Smooth muscle cell of the brain vasculature (primary cell): ENCODE measurements around the gene PLK1.
"Not testable (repeated sequence)": the region's sequence is repeated elsewhere in the genome, so short reads cannot be mapped to it uniquely, and the experiment has no call there.

Experiments used
- DNase-seq: peaks from one replicate; pipeline ENCODE4 v3.0.0-alpha.2; 2012; ENCODE audit warnings: low read depth, low spot score

The PLK1 gene

DNA sequence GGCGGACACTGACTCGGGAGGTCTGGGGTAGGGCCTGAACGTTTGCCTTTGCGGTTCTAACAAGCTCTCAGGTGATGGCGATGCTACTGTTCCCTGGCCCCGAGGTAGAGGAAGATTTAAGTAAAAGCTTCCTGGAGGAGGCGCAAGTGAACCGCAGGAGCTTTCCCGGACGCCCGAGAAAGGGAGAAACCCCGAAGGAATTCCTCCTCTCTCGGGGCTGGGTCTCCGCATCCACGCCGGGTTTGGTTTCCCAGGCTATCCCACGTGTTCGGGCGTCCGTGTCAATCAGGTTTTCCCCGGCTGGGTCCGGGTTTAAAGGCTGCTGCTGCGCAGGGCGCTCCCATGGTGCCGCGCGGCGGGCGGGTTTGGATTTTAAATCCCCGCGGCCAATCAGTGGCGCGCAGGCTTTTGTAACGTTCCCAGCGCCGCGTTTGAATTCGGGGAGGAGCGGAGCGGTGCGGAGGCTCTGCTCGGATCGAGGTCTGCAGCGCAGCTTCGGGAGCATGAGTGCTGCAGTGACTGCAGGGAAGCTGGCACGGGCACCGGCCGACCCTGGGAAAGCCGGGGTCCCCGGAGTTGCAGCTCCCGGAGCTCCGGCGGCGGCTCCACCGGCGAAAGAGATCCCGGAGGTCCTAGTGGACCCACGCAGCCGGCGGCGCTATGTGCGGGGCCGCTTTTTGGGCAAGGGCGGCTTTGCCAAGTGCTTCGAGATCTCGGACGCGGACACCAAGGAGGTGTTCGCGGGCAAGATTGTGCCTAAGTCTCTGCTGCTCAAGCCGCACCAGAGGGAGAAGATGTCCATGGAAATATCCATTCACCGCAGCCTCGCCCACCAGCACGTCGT is at the start of gene PLK1:
Gene PLK1 (plus strand): TSS at position 460 of the 844 bp plus-strand sequence. CDS start 44 bp downstream, at position 504.
- DNase-seq: peak; percentile 59

- DNase-seq: no peak
Observed at GRCh38 chr16:23629516-23629915, 49.2 kb upstream of the PLK1 start.

DNA sequence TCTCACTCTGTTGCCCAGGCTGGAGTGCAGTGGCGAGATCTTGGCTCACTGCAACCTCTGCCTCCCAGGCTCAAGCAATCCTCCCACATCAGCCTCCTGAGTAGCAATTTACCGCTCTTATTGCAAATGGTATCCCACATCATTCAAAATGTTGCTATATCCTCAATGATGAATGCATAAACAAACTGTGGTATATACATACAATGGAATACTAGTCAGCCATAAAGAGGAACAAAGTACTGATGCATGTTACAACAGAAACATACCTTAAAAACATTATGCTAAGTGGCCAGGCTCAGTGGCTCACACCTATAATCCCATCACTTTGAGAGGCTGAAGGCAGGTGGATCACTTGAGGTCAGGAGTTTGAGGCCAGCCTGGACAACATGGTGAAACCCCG is 46.8 kb upstream of the PLK1 start:
- not testable (repeated sequence) for DNase-seq

DNA sequence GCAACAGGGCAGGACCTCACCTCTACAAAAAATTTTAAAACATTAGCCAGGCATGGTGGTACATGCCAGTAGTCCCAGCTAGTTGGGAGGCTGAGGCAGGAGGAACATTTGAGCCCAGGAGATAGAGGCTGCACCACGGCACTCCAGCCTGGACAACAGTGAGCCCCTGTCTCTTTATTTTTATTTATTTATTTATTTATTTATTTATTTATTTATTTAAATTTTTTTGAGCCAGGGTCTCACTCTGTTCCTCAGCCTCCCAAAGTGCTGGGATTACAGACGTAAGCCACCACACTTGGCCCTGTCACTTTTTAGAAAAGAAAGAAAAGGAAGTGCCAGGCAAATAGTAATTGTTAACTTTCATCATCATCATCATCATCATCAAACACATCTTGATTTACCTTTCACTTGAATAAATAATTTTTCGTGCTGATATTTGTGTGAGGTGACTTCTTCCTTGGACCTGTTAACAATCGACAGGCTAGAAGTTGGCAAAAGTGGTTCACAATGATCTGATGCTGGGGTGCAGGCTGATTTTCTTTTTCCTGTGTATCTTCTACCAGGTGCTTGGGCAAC is 44.1 kb upstream of the PLK1 start:
- DNase-seq: no peak

- no peak for DNase-seq
Observed at GRCh38 chr16:23635958-23636357, 42.7 kb upstream of the PLK1 start.

GRCh38 chr16:23640615-23640930 is 38.1 kb upstream of the PLK1 start:
- DNase-seq: no peak

DNA sequence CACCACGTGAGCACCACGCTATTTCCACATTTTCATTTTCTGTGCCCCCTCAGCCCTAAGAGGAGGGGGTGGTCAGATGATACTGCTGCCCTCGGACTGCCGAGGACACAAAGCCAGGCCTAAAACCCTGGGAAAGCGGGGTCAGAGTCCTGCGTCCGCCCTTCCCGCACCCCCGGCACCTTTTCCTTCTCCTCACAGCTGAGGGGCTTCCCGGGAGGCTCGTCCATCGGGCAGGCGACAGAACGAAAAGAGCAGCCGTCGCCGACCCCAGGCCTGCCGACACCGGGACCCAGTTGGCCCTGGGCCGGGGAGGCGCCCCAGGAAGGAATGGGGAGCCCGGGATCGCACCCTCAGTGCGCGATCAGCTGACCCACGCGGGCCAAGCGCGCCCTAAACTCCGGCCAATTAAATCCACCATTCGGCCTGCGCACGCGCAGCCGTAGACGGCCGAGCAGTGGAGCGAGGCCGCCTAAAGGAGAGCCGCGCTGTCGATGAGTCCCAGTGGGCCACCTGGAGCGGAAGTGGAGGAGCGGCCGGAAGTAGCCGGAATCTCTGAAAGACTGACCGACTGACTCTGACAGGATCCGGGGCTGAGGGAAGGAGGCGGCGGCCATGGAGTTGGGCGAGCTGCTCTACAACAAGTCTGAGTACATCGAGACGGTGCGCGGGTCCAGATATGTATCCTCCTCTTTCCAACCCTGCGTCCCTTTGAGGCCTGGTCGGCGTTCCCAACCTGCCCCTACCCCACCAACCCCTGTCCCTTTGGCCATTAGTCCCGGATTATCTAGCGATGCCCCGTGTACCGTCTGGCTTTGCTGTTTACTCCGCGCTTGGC is 37.5 kb upstream of the PLK1 start, which contains the start of the genes DCTN5 and PALB2:
Gene DCTN5 (plus strand): TSS at position 536 of the 835 bp plus-strand sequence. CDS start 77 bp downstream, at position 613.
Gene PALB2 (minus strand): TSS at position 380 of the 835 bp plus-strand sequence. CDS start 153 bp downstream, at position 227.
- peak; percentile 74 for DNase-seq

DNA sequence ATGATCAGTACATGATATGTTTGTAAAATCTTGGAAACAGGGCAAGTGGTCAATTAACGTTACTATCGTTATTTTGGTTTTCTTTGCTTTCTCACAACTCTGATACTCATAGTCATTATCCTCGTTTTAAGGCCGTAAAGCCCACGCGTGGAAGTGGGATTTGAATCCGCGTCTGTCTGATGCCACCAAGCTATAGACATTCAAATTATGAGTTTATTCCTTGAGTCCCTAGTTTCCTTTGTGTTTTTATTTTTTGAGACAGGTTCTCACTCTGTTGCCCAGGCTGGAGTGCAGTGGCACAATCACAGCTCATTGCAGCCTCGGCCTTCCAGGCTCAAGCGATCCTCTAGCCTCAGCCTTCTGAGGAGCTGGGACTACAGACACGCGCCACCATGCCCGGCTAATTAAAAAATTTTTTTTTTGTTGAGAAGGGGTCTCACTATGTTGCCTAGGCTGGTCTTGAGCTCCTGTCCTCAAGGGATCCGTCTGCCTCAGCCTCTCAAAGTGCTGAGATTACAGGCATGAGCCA is 36.4 kb upstream of the PLK1 start:
- no peak for DNase-seq

- no peak for DNase-seq
Observed at GRCh38 chr16:23650674-23651416, 27.8 kb upstream of the PLK1 start.

GRCh38 chr16:23651943-23652468 is 26.7 kb upstream of the PLK1 start:
- DNase-seq: no peak

- DNase-seq: no peak
Observed at GRCh38 chr16:23663918-23664317, 14.8 kb upstream of the PLK1 start.

GRCh38 chr16:23666571-23667354 is 11.9 kb upstream of the PLK1 start:
- DNase-seq: no peak

DNA sequence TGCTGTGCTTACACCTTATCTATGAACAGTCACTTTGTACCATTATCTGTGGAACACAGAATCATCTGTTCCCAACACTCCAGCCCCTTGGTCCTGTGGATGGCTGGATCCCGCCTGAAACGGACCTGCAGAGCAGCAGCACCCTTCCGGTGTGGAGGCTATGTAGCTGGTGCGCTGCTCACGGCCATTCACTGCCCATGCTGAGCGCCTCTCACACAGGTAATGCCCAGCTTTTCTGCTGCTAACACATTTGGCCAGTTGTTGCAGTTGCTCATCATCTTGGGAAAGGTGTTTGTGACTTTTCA is 11.4 kb upstream of the PLK1 start:
- no peak for DNase-seq

DNA sequence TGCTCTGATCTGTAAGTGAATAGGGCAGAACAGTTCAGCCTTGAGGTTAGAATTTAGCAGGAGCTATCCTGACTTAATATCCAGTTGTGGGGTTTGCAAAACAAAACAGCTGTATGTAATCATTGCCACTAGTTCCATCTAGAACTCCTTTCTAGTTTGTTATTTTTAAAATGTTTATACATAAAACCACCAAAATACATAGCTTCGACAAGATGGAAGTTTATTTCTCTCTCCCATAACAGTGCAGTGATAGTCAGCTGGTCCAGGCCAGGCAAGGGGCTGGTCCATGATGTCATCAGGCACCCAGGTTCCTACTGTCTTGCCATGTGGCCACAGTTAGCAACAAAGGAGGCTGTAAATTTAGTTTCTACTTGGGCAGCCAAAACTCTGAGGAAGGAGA is 10.5 kb upstream of the PLK1 start:
- DNase-seq: no peak

DNA sequence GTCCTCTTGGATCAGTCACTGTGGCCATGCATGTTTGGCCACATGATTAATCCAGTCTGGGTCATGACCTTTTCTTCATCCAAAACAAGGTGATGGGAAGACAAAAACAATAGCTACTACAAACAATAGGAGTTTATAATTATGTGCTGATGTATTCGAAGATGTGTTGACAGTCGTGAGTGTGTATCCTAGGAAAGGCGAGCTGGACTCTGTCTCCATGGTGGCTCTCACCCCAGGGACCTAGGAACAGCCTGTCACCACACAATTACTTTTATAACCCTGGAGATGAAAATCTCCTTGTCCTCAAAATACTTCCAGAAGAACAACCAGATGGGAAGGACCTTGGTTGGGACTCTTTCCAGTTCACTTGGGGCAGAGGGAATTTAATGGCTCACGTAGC is 9.8 kb upstream of the PLK1 start:
- DNase-seq: no peak

- DNase-seq: no peak
Observed at GRCh38 chr16:23670137-23670776, 8.4 kb upstream of the PLK1 start.

DNA sequence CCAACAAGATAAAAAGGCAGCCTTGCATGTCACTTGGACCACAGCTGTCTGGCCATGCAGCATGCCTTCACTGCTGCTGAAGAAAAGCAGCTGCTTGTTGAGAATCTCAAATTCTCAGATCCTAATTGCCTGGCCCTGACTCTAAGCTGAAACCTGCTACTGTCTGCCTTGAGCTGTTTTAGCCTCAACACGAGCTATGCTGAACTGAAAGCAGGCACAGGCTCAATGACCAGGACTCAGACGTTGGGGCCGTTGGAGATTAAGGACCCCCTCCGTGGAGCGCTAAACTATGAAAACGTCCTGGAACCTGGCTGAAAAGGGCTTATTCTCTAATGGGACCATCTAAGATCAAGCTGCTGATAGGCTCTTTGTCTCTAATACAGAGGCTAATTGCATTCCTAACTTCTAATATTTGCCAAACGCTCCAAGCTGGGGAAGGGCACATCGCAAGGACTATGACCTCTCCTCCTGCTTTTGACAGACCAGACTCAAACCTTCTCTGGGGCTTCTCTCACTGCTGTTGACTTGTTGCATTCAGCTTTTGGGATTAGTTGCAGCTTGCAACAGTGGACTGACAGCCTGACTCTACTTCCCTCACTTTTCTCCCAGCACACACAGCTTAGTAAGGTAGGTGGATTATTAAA is 4.6 kb upstream of the PLK1 start:
- no peak for DNase-seq

DNA sequence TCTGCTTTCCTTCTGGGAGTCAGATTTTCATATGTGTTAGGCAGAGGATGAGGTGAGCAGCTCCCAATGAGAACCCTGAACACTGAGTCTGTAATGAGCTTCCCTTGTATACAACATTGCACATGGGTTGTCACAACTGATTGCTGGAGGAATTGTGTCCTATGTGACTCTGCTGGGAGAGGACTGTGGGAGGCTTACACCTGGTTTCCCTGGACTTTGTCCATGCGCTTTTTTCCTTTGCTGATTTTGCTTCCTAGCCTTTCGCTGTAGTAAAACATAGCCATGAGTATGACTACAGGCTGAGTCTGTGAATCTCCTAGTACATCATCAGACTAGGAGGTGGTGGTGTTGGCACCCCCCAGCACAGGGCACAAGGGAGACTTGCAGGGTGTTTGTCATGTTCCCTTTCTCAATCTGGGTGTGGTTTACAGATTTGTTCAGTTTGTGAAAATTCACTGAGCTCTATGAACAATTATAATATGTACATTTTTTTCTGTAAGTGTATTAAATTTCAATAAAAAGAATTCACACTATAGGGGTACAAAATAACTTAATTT is 1.7 kb upstream of the PLK1 start:
- DNase-seq: no peak
